ENCODE results near the gene ATP1B3. TPM values are rescaled to one million over a fixed set of nuclear protein-coding genes. Genes with fewer than 3 reads are reported as not detected.

ATP1B3 gene
- total and polyA plus RNA-seq, 2 experiments from 2014 or later, result 123 to 316 TPM

GRCh38 chr3:141900343-141900742, 23.9 kb downstream of the ATP1B3 start:
- Histone ChIP-seq H3K79me2 (peaks cover 69% of the 10 kb centered on the region), H3K9me2 (replicated peaks; ENCODE audit: insufficient read depth) (no peaks in the 10 kb centered on the region), H3K36me3 (replicated peaks; ENCODE audit: insufficient read depth, low read depth) (no peaks in the 10 kb centered on the region), H3K9me3 (ENCODE audit: low read depth) (no peaks in the 10 kb centered on the region), H3K4me3 (no peak overlapping the region), H3K27ac (no peak overlapping the region), H3K27me3 (no peaks in the 10 kb centered on the region), H3K4me2 (no peak overlapping the region), H4K20me1 (ENCODE audit: insufficient read depth, poor library complexity, severe bottlenecking) (no peaks in the 10 kb centered on the region), H3K4me1 (ENCODE audit: insufficient read depth) (no peaks in the 10 kb centered on the region), H2AFZ (no peak overlapping the region)
- TF ChIP-seq CTCF (IDR thresholded peaks at IDR 0.05; ENCODE audit: poor library complexity), result no peak
- no peak for TF ChIP-seq EZH2 (IDR thresholded peaks at IDR 0.05; ENCODE audit: borderline replicate concordance)
- no peak for TF ChIP-seq EZH2phosphoT487 (IDR thresholded peaks at IDR 0.05; ENCODE audit: low read depth, severe bottlenecking, unreplicated experiment)
- 100% methylated on average over 3 of the region's 3 CpGs for WGBS (ENCODE audit: low lambda C conversion rate, missing lambda C conversion rate)
- no peak for DNase-seq (ENCODE audit: low spot score)

GRCh38 chr3:141901914-141902313, 25.5 kb downstream of the ATP1B3 start:
- no peaks in the 10 kb centered on the region for H3K4me1 ChIP-seq (ENCODE audit: insufficient read depth)
- no peak overlapping the region for H3K4me2 ChIP-seq
- no peaks in the 10 kb centered on the region for H3K27me3 ChIP-seq
- no peaks in the 10 kb centered on the region for H4K20me1 ChIP-seq (ENCODE audit: insufficient read depth, poor library complexity, severe bottlenecking)
- H3K9me2 ChIP-seq (replicated peaks; ENCODE audit: insufficient read depth), result no peaks in the 10 kb centered on the region
- H3K27ac ChIP-seq, result no peak overlapping the region
- H3K4me3 ChIP-seq, result no peak overlapping the region
- H3K9me3 ChIP-seq (ENCODE audit: low read depth), result no peaks in the 10 kb centered on the region
- no peaks in the 10 kb centered on the region for H3K36me3 ChIP-seq (replicated peaks; ENCODE audit: insufficient read depth, low read depth)
- no peak overlapping the region for H2AFZ ChIP-seq
- 86% methylated on average over 2 of the region's 2 CpGs for WGBS (ENCODE audit: low lambda C conversion rate, missing lambda C conversion rate)
- peaks cover 55% of the 10 kb centered on the region for H3K79me2 ChIP-seq
- TF ChIP-seq CTCF (IDR thresholded peaks at IDR 0.05; ENCODE audit: poor library complexity) (no peak), EZH2 (IDR thresholded peaks at IDR 0.05; ENCODE audit: borderline replicate concordance) (no peak)
- DNase-seq (ENCODE audit: low spot score), result no peak

- TF ChIP-seq EZH2 (IDR thresholded peaks at IDR 0.05; ENCODE audit: borderline replicate concordance) (no peak), CTCF (IDR thresholded peaks at IDR 0.05; ENCODE audit: poor library complexity) (no peak), EZH2phosphoT487 (IDR thresholded peaks at IDR 0.05; ENCODE audit: low read depth, severe bottlenecking, unreplicated experiment) (no peak)
- H3K79me2 ChIP-seq, result peaks cover 32% of the 10 kb centered on the region
- no peak overlapping the region for H3K4me3 ChIP-seq
- no peaks in the 10 kb centered on the region for H4K20me1 ChIP-seq (ENCODE audit: insufficient read depth, poor library complexity, severe bottlenecking)
- no peak for DNase-seq (ENCODE audit: low spot score)
- H3K27ac ChIP-seq, result no peak overlapping the region
- WGBS (ENCODE audit: low lambda C conversion rate, missing lambda C conversion rate), result 92% methylated on average over 4 of the region's 4 CpGs
- no peak overlapping the region for H3K4me2 ChIP-seq
- H3K9me3 ChIP-seq (ENCODE audit: low read depth), result no peaks in the 10 kb centered on the region
- no peaks in the 10 kb centered on the region for H3K4me1 ChIP-seq (ENCODE audit: insufficient read depth)
- no peaks in the 10 kb centered on the region for H3K9me2 ChIP-seq (replicated peaks; ENCODE audit: insufficient read depth)
- H3K27me3 ChIP-seq, result no peaks in the 10 kb centered on the region
- no peaks in the 10 kb centered on the region for H3K36me3 ChIP-seq (replicated peaks; ENCODE audit: insufficient read depth, low read depth)
- H2AFZ ChIP-seq, result no peak overlapping the region
Observed at GRCh38 chr3:141904203-141904602, 27.8 kb downstream of the ATP1B3 start.

- H3K9me2 ChIP-seq (replicated peaks; ENCODE audit: insufficient read depth), result no peaks in the 10 kb centered on the region
- H2AFZ ChIP-seq, result no peak overlapping the region
- WGBS (ENCODE audit: low lambda C conversion rate, missing lambda C conversion rate), result 94% methylated on average over 2 of the region's 2 CpGs
- H4K20me1 ChIP-seq (ENCODE audit: insufficient read depth, poor library complexity, severe bottlenecking), result no peaks in the 10 kb centered on the region
- H3K36me3 ChIP-seq (replicated peaks; ENCODE audit: insufficient read depth, low read depth), result no peaks in the 10 kb centered on the region
- H3K27ac ChIP-seq, result no peak overlapping the region
- no peaks in the 10 kb centered on the region for H3K4me1 ChIP-seq (ENCODE audit: insufficient read depth)
- no peak overlapping the region for H3K4me3 ChIP-seq
- no peak for TF ChIP-seq EZH2 (IDR thresholded peaks at IDR 0.05; ENCODE audit: borderline replicate concordance)
- no peak for TF ChIP-seq CTCF (IDR thresholded peaks at IDR 0.05; ENCODE audit: poor library complexity)
- H3K9me3 ChIP-seq (ENCODE audit: low read depth), result no peaks in the 10 kb centered on the region
- no peak for DNase-seq (ENCODE audit: low spot score)
- H3K79me2 ChIP-seq, result peaks cover 26% of the 10 kb centered on the region
- H3K4me2 ChIP-seq, result no peak overlapping the region
- H3K27me3 ChIP-seq, result no peaks in the 10 kb centered on the region
Observed at GRCh38 chr3:141905129-141905528, 28.7 kb downstream of the ATP1B3 start.

All from hepatocyte (in vitro differentiated cells).